GM18951 (cell line): ENCODE data around the gene DNAJA3.

Experiments used
- POLR2A ChIP-seq: IDR thresholded peaks from 4 replicates; pipeline ENCODE4 v1.6.1; 2011; ENCODE audit warnings: mild to moderate bottlenecking; ENCODE audit not compliant: insufficient read length, insufficient read depth; ENCODE audit errors: extremely low read depth
- in situ Hi-C: fragments of 300-500 bp; cut with MboI; formaldehyde crosslinking; loops from one replicate; pipeline ENCODE4 v1.12.0; 2022; ENCODE audit warnings: low sequenced_read_pairs, mixed read lengths, inconsistent platforms; ENCODE audit not compliant: unreplicated experiment

The DNAJA3 gene

GRCh38 chr16:4425378-4426020, at the start of gene DNAJA3:
DNAJA3 (plus strand) TSS chr16:4425868; CDS start chr16:4425882, 14 bp downstream.
- peak; percentile 97 for TF ChIP-seq POLR2A
- in situ Hi-C loops: no loop called here

GRCh38 chr16:4376126-4376892, 49.4 kb upstream of the DNAJA3 start:
- in situ Hi-C loops: no loop called here
- TF ChIP-seq POLR2A: no peak

- in situ Hi-C loops: no loop called here
Measured at GRCh38 chr16:4376893-4377572, 48.6 kb upstream of the DNAJA3 start.

GRCh38 chr16:4377573-4378154, 48.0 kb upstream of the DNAJA3 start:
- in situ Hi-C loops: no loop called here
- no peak for TF ChIP-seq POLR2A

More at GRCh38 chr16:4376893-4377572, 48.6 kb upstream of the DNAJA3 start:
- no peak for TF ChIP-seq POLR2A

- in situ Hi-C loops: no loop called here
- TF ChIP-seq POLR2A: no peak
Measured at GRCh38 chr16:4378161-4378666, 47.5 kb upstream of the DNAJA3 start.

- in situ Hi-C loops: no loop called here
Measured at GRCh38 chr16:4378999-4379690, 46.5 kb upstream of the DNAJA3 start.

GRCh38 chr16:4380119-4381063, 45.3 kb upstream of the DNAJA3 start:
- no peak for TF ChIP-seq POLR2A
- in situ Hi-C loops: no loop called here

More at GRCh38 chr16:4378999-4379690, 46.5 kb upstream of the DNAJA3 start:
- no peak for TF ChIP-seq POLR2A

- no peak for TF ChIP-seq POLR2A
- in situ Hi-C loops: no loop called here
Measured at GRCh38 chr16:4381072-4381934, 44.4 kb upstream of the DNAJA3 start.

- in situ Hi-C loops: no loop called here
- no peak for TF ChIP-seq POLR2A
Measured at GRCh38 chr16:4381935-4382794, 43.5 kb upstream of the DNAJA3 start.

GRCh38 chr16:4382795-4383357, 42.8 kb upstream of the DNAJA3 start:
- TF ChIP-seq POLR2A: no peak
- in situ Hi-C loops: no loop called here
